GM19328 (cell line): ENCODE measurements around the gene LACC1.
A peak's percentile ranks its signal among the peaks of the same experiment; 100 is the strongest.

ENCODE experiments used
- ATAC-seq: cut with Tn5 transposase; IDR thresholded peaks from one replicate; pipeline ENCODE4 v1.9.1; 2021; ENCODE audit warnings: mild to moderate bottlenecking, moderate library complexity; ENCODE audit not compliant: unreplicated experiment

The LACC1 gene

GRCh38 chr13:43883631-43884030 is 3.9 kb downstream of the LACC1 start:
- ATAC-seq = no peak

GRCh38 chr13:43884222-43884621 is 4.5 kb downstream of the LACC1 start:
- no peak for ATAC-seq

- ATAC-seq = no peak
Observed at GRCh38 chr13:43894438-43894837, 14.7 kb downstream of the LACC1 start.

GRCh38 chr13:43895940-43896339 is 16.2 kb downstream of the LACC1 start:
- no peak for ATAC-seq

- no peak for ATAC-seq
Observed at GRCh38 chr13:43905435-43906031, 25.8 kb downstream of the LACC1 start.

GRCh38 chr13:43908156-43909126 is 28.7 kb downstream of the LACC1 start:
- ATAC-seq = no peak

- no peak for ATAC-seq
Observed at GRCh38 chr13:43910856-43911255, 31.2 kb downstream of the LACC1 start.

- ATAC-seq = no peak
Observed at GRCh38 chr13:43911278-43911677, 31.6 kb downstream of the LACC1 start.

- no peak for ATAC-seq
Observed at GRCh38 chr13:43911871-43912270, 32.2 kb downstream of the LACC1 start.

GRCh38 chr13:43915451-43915850 is 35.7 kb downstream of the LACC1 start:
- no peak for ATAC-seq

GRCh38 chr13:43916828-43917227 is 37.1 kb downstream of the LACC1 start:
- no peak for ATAC-seq

GRCh38 chr13:43918636-43919035 is 38.9 kb downstream of the LACC1 start:
- ATAC-seq = no peak

- ATAC-seq = no peak
Observed at GRCh38 chr13:43920965-43921674, 41.4 kb downstream of the LACC1 start.

- peak; percentile 88 for ATAC-seq
Observed at GRCh38 chr13:43924549-43925245, 45.0 kb downstream of the LACC1 start.

- no peak for ATAC-seq
Observed at GRCh38 chr13:43929947-43930346, 50.2 kb downstream of the LACC1 start.

GRCh38 chr13:43933378-43933777 is 53.7 kb downstream of the LACC1 start:
- peak; percentile 98 for ATAC-seq

- ATAC-seq = no peak
Observed at GRCh38 chr13:43934273-43934672, 54.6 kb downstream of the LACC1 start.

GRCh38 chr13:43935878-43936277 is 56.2 kb downstream of the LACC1 start:
- ATAC-seq = no peak

- ATAC-seq = no peak
Observed at GRCh38 chr13:43936647-43937046, 56.9 kb downstream of the LACC1 start.

GRCh38 chr13:43937839-43938238 is 58.1 kb downstream of the LACC1 start:
- no peak for ATAC-seq

GRCh38 chr13:43938449-43938848 is 58.7 kb downstream of the LACC1 start:
- ATAC-seq = no peak
